Head of caudate nucleus (tissue), 42 donors: ENCODE measurements around the gene ARHGAP42.
"Not testable (repeated sequence)": the region's sequence is repeated elsewhere in the genome, so short reads cannot be mapped to it uniquely, and the experiment has no call there.

ENCODE experiments used
- DNase-seq, 42 donors: peaks; one replicate each; pipeline versions ENCODE4 v3.0.0 to v3.0.0-alpha.2; 2020 to 2021; ENCODE audit warnings: mixed read lengths in 7 of 42
- intact Hi-C: fragments of 100-400 bp; cut with DNase I; formaldehyde crosslinking; loops from one replicate; pipeline ENCODE4 v1.15.0; 2022

Gene ARHGAP42, protein sequence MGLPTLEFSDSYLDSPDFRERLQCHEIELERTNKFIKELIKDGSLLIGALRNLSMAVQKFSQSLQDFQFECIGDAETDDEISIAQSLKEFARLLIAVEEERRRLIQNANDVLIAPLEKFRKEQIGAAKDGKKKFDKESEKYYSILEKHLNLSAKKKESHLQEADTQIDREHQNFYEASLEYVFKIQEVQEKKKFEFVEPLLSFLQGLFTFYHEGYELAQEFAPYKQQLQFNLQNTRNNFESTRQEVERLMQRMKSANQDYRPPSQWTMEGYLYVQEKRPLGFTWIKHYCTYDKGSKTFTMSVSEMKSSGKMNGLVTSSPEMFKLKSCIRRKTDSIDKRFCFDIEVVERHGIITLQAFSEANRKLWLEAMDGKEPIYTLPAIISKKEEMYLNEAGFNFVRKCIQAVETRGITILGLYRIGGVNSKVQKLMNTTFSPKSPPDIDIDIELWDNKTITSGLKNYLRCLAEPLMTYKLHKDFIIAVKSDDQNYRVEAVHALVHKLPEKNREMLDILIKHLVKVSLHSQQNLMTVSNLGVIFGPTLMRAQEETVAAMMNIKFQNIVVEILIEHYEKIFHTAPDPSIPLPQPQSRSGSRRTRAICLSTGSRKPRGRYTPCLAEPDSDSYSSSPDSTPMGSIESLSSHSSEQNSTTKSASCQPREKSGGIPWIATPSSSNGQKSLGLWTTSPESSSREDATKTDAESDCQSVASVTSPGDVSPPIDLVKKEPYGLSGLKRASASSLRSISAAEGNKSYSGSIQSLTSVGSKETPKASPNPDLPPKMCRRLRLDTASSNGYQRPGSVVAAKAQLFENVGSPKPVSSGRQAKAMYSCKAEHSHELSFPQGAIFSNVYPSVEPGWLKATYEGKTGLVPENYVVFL

DNA sequence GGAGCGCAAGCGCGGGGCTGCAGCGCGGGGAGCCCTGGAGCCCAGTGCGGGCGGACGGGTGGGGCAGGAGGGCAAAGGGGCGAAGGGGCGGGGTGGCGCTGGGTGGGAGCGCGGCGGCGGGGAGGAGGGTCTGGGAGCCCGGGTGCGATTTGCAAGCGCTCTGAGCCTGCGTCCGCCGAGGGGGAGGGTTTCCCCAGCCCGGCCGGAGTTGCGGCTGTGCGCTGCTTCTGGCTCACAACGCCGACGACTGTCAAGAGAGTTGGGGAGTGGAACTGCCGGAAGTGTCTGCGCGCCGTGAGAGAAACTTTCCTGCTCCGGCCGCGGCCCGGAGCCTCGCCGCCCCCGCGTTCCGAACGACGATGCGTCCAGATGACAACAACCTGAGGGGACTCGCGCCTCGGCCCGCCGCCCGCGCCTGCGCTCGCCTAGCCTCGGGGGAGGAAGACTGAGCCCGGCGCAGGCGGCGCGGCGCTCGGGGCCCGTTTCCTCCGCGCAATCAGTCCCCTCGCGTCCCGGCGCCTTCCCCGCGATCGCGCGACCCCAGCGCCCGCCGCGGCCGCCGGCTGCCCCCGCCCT lies at the start of gene ARHGAP42:
ARHGAP42 (plus strand) TSS at position 235 of the 576 bp plus-strand sequence. CDS start 391 bp downstream, outside the sequence.
- DNase-seq = peak in 41 of 42 donors; percentile 25 to 83 (median 54)
- intact Hi-C loops = loop anchor here (10.0 kb wide), 2 partner anchors 168 to 248 kb away; no protein-coding TSS in a partner anchor

DNA sequence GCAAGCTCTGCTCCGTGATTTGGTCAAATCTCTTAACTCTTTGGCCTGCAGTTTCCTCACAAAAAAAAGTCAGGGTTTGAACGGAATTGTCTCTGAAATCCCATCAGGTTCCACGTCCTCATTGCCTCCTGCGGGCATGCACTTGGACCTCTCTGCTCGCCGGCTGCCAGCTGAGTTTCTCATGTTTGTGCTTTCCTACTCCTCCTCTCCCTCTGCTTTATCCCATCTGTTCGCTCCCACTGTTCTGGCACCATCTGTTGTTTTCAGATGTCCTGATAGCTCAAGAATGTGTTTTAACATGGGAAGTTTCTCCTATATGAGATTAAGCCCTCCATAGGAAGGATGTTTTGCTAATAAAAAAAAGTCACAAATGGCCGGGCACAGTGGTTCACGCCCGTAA lies 49.4 kb upstream of the ARHGAP42 start:
- DNase-seq = no peak
- intact Hi-C loops = no loop called here

DNA sequence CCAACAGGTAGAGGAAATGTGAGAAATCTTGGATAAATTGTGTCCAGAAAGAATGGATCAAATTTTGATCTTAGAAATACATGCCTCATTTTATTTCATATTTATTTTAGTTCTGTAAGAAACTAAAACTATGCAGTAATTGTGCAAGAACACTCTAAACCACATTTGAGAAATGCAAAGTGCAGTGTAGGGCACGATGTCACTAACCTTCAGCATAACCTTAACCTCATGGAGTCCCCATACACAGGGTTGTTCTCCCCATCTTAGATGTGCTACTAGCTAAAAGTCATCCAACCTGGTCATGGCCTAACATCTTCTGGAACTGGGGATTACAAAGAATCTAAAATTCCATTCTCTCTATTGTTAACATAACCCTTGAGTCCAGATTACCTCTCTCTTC lies 48.4 kb upstream of the ARHGAP42 start:
- no peak for DNase-seq
- intact Hi-C loops = no loop called here

DNA sequence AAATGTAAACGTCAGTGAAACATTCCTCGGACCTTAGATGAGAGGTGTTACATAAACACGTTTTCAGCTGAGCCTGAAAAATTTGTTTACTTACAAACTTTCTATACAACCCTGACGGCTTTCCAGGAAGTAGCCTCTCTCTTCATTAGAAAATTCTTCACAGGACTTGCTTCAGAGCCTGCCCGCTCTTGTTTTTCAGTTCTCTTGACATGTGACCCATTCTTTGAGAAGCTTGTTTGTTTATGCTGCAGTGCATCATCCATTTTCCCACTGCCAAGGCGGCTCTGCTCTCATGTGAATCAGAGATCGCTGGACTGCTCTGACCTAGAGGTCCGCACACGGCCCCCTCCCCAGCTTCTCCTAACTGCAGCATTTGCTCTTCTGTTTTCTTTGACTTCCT lies 47.9 kb upstream of the ARHGAP42 start:
- intact Hi-C loops = no loop called here
- DNase-seq = peak in 25 of 42 donors; percentile 1 to 80 (median 32)

DNA sequence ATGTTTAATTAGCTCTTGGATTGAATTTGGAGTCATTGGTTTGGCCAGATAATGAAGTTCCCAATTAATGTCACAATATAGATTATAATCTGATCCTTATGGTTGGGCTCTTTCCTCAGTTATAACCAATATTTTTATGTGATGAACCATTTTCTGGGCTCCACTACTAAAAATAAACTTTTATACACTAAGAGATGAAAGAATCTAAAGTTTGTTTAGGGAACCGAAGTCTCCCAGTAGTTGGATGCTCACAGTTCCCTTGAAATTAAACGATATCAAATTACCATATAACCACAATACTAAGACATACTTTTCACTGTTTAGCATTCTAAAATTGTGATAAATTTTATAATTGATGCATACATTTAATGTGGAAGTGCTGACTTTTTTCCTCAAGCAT lies 47.0 kb upstream of the ARHGAP42 start:
- intact Hi-C loops = no loop called here
- DNase-seq = no peak

DNA sequence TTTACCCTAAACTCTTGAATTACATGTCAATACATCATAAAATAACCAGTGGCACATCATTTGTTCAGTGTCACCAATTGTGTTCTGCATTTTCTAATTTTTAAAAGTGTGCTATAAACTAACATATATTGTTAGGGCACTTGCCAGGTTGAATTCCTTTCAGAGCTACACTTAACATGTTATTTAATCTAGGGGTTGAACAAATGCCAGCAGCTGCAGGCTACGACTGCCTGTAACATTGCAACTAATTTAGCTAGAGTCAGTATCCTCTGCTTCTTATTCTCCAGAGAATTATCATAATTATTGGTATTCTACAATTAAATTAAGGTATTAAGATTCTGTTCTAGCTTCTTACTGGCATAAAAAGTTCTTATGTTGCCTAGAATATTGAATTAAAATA lies 46.4 kb upstream of the ARHGAP42 start:
- intact Hi-C loops = no loop called here
- DNase-seq = no peak

DNA sequence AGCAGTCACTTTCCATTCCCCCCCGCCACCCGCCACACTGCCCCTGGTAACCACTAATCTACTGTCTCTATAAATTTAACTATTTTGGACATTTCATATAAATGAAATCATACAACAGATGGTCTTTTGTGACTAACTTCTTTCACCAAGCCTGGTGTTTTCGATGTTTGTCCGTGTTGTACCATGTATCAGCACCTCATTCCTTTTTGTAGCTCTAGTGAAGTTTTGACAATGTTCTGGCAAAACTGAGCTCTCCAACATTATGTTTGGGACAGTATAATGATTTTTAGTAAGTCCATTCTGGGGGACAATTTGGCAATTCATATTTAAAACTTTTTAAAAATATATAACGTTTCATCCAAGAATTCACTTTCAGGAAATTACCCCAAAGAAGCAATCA lies 45.6 kb upstream of the ARHGAP42 start:
- intact Hi-C loops = no loop called here
- DNase-seq = no peak

DNA sequence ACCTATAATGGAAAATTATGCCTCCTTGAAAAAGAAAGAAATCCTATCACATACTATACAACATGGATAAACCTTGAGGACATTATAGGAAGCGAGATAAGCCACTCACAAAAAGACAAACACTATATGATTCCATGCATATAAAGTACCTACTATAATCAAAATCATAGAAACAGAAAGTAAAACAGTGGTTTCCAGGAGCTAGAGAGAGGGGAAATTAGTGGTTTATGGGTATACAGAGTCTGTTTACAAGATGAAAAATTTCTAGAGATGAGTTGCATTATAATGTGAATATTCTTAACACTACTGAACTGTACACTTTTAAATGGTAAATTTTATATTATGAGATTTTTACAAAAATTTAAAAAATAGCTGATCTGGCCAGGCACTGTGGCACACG lies 40.5 kb upstream of the ARHGAP42 start:
- intact Hi-C loops = no loop called here
- DNase-seq = no peak

DNA sequence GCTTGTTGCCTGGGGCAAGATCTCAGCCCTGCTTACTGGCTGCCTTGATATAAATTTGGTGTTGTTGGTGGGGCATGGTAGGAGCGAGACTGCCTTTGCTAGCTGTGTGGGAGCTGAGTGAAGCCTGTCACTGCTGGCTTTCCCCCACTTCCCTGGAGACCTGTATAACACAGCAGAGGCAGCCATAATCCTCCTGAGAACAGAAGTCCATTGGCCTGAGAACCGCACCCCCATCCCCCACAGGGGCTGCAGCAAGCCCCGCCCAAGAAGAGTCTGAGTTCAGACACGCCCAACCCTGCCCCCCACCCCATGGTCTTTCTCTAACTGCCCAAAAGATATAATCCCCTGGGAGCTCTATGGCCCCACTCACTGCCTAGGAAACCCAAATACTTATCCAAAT lies 39.2 kb upstream of the ARHGAP42 start:
- no peak for DNase-seq
- intact Hi-C loops = no loop called here

DNA sequence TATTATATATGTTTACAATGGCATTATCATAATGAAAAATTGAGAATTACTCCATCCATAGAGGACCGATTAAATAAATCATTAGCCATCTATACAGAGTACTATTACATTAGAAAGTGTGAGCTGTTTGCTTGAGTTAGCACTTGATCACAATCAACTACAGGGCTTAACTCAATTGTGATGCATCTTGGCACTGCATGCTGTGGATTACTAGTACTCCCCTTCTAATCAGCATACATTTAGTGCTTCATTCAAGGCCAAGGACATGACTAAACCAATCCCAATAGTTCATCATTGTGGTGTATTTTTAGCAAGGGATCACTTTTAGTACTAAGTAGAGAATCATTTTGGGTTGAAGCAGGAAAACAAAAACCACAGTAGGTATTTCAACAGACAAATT lies 23.5 kb upstream of the ARHGAP42 start:
- no peak for DNase-seq
- intact Hi-C loops = no loop called here

DNA sequence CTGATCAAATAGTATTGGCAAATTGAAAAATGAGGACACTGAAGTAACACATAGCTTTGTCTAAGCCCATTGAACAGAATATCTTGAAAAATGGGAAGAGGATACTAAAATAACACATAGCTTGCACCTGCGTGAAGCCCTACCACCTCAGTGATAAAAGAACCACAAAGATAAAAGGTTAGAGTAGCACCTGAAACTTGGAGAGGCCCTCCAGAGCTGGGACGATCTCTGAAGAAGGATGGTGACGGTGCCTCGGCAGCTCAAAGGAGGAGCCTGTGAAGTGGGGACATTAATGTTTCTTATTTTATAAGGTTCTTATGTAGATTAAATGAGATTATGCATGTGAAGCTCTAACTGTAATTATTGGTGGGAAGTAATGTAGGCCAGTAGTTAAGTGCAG lies 23.1 kb upstream of the ARHGAP42 start:
- intact Hi-C loops = no loop called here
- DNase-seq = no peak

DNA sequence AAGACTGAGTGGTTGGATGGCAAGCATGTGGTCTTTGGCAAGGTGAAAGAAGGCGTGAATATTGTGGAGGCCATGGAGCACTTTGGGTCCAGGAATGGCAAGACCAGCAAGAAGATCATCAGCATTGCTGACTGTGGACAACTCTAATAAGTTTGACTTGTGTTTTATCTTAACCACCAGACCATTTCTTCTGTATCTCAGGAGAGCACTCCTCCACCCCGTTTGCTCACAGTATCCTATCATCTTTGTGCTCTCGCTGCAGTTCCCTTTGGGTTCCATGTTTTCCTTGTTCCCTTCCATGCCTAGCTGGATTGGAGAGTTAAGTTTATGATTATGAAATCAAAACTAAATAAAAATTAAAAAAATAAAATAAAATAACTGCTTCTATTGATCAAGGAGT lies 20.3 kb upstream of the ARHGAP42 start:
- DNase-seq, intact Hi-C loops: not testable (repeated sequence)

DNA sequence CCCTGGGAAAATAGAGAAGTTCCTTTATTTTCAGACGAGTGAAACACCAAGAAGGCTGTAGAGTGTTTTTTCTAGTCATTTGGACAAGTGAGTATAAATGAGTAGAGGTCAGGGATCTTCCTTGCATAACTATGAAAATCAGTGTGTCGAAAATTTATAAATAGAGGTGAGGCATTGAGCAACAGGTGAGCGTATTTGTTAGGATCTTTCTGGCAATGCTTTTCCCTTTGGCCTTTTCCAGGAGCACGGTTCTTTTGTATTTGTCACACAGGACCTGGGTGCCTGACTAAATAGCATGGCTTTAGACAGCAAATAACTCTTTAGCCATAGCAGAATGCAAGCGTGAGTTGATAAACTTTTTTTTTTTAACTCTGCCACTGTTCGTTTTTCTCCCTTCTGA lies 19.6 kb upstream of the ARHGAP42 start:
- intact Hi-C loops = no loop called here

DNA sequence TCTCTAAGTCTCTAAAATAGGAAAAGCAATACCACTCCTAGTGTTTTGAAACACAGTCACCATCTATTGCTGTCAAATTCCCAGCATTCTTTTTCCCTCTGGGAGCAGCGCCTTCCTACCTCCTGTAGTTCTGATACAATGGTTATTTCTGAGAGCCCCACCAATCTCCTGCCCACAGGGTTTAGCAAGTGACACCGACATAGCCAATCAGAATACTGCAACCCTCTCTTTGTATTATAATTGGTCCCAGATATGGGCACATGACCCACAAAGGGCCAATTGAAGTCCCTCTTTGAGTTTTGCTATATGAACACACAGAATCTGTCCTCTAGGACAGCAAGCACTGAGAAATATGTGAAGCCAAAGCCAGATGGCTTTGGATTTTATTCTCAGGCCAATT lies 16.9 kb upstream of the ARHGAP42 start:
- no peak for DNase-seq
- intact Hi-C loops = no loop called here

More for the DNA sequence above, 19.6 kb upstream of the ARHGAP42 start:
- no peak for DNase-seq

DNA sequence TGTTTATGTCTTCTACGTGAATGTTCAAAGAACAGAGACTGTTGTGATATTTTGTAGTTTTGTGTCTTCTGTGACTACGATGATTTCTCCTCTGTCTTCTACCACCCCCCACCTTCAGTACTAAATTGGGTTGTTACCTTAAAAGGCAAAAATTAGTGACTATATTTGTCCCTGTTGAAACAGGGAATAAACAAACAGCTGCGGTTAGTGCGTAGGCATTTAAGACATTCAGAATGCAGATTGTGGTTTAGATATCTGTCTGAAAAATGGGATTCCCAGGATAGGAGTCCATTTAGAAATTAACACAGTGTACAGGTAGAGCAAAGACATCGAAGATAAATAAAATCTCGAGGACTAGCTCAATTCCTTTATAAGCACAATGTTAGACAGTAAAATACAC lies 15.6 kb upstream of the ARHGAP42 start:
- no peak for DNase-seq
- intact Hi-C loops = no loop called here

DNA sequence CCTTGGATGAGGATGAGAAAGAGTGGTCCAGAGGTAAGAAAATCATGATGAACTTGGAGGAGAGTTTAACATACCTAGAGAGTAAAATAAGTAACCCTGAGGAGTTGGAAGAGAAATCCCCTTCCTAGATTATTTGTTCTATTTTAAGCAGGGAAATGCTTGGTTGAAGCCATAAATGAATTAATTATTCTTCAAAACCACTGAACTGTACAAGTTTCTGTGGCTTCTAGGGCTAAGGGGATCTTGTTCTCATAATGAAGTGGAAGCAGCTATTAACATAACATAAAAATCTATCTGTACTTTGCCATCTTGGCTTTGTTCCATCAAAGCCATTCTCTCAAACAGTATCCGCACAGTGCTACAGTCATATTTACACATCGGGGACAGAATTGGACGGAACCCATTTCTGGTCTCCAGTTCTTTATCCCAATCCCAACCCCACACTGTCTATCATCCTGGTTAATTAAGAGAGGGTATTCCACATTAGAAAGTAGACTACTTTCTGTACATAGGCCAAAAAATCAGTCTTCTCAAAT lies 14.5 kb upstream of the ARHGAP42 start:
- intact Hi-C loops = no loop called here
- DNase-seq = no peak

DNA sequence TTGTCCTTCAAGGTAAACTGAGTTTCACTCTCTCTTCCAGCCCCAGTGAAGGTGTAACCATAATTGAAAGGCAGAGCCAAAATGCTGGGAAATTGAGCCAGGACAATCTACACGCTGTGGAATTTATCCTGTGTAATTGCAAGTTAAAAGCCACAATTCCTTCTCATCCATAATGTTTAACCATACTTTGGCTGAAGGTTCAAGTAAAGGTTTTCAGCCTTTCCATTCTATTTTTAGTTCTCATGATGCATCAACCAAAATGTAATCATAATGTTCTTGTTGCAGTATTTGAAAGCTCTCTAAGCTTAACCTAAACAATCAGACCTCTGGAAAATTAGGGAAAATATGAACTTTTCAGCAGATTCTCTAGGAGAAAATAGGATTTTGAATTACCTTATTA lies 14.0 kb upstream of the ARHGAP42 start:
- intact Hi-C loops = no loop called here

DNA sequence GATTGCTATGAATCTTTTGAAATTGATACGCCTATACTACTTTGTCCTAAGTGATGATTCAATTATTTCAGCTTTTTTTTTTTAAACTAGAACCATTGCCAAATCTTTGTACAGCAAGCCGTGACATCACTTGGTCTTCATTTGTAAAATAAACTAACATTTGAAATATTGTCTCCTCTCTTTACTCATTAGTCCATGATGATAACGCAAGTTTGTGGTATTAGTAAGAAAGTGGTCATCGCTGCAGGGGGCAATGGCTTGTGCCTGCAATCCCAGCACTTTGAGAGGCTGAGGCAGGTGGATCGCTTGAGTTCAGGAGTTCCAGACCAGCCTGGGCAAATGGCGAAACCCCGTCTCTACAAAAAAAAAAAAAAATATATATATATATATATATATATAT lies 12.9 kb upstream of the ARHGAP42 start:
- intact Hi-C loops = no loop called here
- no peak for DNase-seq

More for the DNA sequence above, 14.0 kb upstream of the ARHGAP42 start:
- no peak for DNase-seq

DNA sequence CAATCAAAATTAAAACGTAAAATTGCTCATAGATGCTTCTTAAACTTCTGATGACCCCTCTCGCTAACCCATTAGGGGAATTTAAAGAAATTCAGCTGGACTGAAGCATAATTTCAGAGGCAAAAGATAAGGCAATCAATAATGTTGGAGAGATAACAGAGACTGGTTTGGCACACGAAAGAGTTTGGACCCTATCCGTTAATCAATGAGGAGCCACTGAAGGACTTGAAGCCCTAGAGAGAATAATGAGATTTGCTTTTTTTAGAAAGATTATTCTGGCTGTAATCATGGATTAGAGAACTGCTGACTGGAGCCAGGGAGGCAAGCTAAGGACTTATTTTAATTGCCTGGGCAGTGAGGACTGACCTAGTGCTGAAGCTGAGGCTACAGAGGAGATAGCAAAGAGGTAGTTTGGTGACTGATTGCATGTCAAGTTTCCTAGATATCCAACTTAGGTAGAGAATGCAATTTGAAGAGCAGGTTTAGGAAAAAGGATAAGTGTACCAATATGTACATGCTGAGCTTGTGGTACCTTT lies 11.9 kb upstream of the ARHGAP42 start:
- intact Hi-C loops = no loop called here
- DNase-seq = no peak
